Heart left ventricle (tissue), 13 donors: Measurements from ENCODE around the gene PDYN.

Source experiments
- POLR2A ChIP-seq, 2 donors: fragments of 450-650 bp; IDR thresholded peaks; one replicate each; pipeline ENCODE4 v1.6.1; 2017; ENCODE audit warnings: antibody characterized with exemption in 2 of 2, mild to moderate bottlenecking in 2 of 2, moderate library complexity in 2 of 2
- TF ChIP-seq, protein P1 (sequence below), 12 donors: fragments of 200-600 bp; sonication (generic) in 4 of 12; IDR thresholded peaks; one replicate each; pipeline versions ENCODE4 v1.5.0 to v1.8.0; 2018 to 2022; ENCODE audit warnings: antibody characterized with exemption in 12 of 12, mild to moderate bottlenecking in 5 of 12
- donor health status: ischemic (EF 13 %, LVEDD 7.1; RV severe dilation, severe dysfunction).
- donor health status: DM: no; HTN: yes; CAD: no.
- donor health status: DM: no; HTN: no; CAD: no.
- donor health status: ischemic (EF 25% LVEDD 6.9; RV normal size, moderate dysfunction).
- donor health status: ischemic (EF 25% LVEDD 5.7; RV mildly dilated, moderate dysfunction).
- donor health status: ischemic (EF 35%, LVEDD 5.7; RV mildly dilated, moderate dysfunction).
- donor health status: nonischemic (EF 11% LVEDD 7.7; RV severe dilation, severe dysfunction).
- donor health status: DM: yes; HTN: yes; CAD: no.
- donor health status: PGD.
- donor health status: ischemic (EF 29% LVEDD 5.4; RV normal size, mild dysfunction).
- donor health status: nonischemic (EF 23%, LVEDD 6.1; RV moderate dilation, normal function).

DNA sequence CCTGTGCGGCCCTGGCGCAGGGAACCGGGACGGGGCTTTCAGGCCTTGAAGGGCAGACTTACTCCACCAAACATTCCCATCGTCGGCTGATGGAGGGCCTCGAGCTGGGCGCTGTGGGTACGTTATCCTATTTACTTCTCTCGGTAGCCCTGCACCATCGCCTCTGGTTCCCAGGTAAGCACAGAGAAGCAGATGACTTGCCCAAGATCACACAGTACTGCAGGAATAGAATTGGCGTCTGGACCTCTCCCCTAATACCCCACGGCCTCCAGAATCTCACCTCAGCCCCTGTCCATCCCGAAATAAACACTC lies 46.4 kb downstream of the PDYN start:
- TF ChIP-seq, protein P1, sequence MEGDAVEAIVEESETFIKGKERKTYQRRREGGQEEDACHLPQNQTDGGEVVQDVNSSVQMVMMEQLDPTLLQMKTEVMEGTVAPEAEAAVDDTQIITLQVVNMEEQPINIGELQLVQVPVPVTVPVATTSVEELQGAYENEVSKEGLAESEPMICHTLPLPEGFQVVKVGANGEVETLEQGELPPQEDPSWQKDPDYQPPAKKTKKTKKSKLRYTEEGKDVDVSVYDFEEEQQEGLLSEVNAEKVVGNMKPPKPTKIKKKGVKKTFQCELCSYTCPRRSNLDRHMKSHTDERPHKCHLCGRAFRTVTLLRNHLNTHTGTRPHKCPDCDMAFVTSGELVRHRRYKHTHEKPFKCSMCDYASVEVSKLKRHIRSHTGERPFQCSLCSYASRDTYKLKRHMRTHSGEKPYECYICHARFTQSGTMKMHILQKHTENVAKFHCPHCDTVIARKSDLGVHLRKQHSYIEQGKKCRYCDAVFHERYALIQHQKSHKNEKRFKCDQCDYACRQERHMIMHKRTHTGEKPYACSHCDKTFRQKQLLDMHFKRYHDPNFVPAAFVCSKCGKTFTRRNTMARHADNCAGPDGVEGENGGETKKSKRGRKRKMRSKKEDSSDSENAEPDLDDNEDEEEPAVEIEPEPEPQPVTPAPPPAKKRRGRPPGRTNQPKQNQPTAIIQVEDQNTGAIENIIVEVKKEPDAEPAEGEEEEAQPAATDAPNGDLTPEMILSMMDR (IDR thresholded peaks at IDR 0.05): no peak
- TF ChIP-seq POLR2A (IDR thresholded peaks at IDR 0.05): no peak
